Mucosa of rectum (tissue), 2 donors: ENCODE results near the gene ZNF648.

Experiments used
- H3K27ac ChIP-seq, 2 donors: one replicate each; pipeline ENCODE4 v1.7.0; 2013; ENCODE audit warnings: inconsistent platforms in 2 of 2, low read depth in 2 of 2, low read length in 2 of 2
- H3K27me3 ChIP-seq, 2 donors: one replicate each; pipeline ENCODE4 v1.7.0; 2013; ENCODE audit warnings: low read length in 2 of 2; ENCODE audit not compliant: control insufficient read depth in 2 of 2, insufficient read depth in 2 of 2
- H3K36me3 ChIP-seq, 2 donors: one replicate each; pipeline ENCODE4 v1.7.0; 2013; ENCODE audit warnings: low read length in 2 of 2; ENCODE audit not compliant: control insufficient read depth in 2 of 2, insufficient read depth in 2 of 2
- H3K4me1 ChIP-seq, 2 donors: one replicate each; pipeline ENCODE4 v1.7.0; 2013; ENCODE audit warnings: low read length in 2 of 2, mild to moderate bottlenecking in 1 of 2; ENCODE audit not compliant: control insufficient read depth in 2 of 2, insufficient read depth in 2 of 2
- H3K4me3 ChIP-seq, 2 donors: one replicate each; pipeline ENCODE4 v1.7.0; 2013; ENCODE audit warnings: low read length in 2 of 2
- H3K9ac ChIP-seq, 2 donors: one replicate each; pipeline ENCODE4 v1.7.0; 2013; ENCODE audit warnings: low read length in 2 of 2, low read depth in 1 of 2, mild to moderate bottlenecking in 1 of 2
- H3K9me3 ChIP-seq, 2 donors: one replicate each; pipeline ENCODE4 v1.7.0; 2013; ENCODE audit warnings: low read length in 2 of 2; ENCODE audit not compliant: control insufficient read depth in 2 of 2
- donor health status: healthy.
- donor health status: Normal muscosa, but diverticular disease.

Gene ZNF648

GRCh38 chr1:182092336-182092735 lies 30.8 kb upstream of the ZNF648 start:
- Histone ChIP-seq H3K9me3 (no peaks in the 10 kb centered on the region), H3K4me3 (no peak overlapping the region), H3K4me1 (no peaks in the 10 kb centered on the region), H3K27me3 (no peaks in the 10 kb centered on the region), H3K9ac (no peak overlapping the region), H3K27ac (no peak overlapping the region), H3K36me3 (no peaks in the 10 kb centered on the region)

- Histone ChIP-seq H3K9me3 (no peaks in the 10 kb centered on the region), H3K27ac (no peak overlapping the region), H3K27me3 (no peaks in the 10 kb centered on the region), H3K36me3 (no peaks in the 10 kb centered on the region), H3K9ac (no peak overlapping the region), H3K4me3 (no peak overlapping the region), H3K4me1 (no peaks in the 10 kb centered on the region)
Observed at GRCh38 chr1:182091083-182091482, 29.6 kb upstream of the ZNF648 start.

- Histone ChIP-seq H3K27me3 (no peaks in the 10 kb centered on the region), H3K36me3 (no peaks in the 10 kb centered on the region), H3K9ac (no peak overlapping the region), H3K4me1 (peaks cover 4 to 10% of the 10 kb centered on the region in 2 donors), H3K27ac (no peak overlapping the region), H3K9me3 (no peaks in the 10 kb centered on the region), H3K4me3 (no peak overlapping the region)
Observed at GRCh38 chr1:182087719-182088350, 26.3 kb upstream of the ZNF648 start.

- Histone ChIP-seq H3K4me1 (peaks cover 4 to 10% of the 10 kb centered on the region in 2 donors), H3K27ac (no peak overlapping the region), H3K9ac (no peak overlapping the region), H3K36me3 (no peaks in the 10 kb centered on the region), H3K4me3 (no peak overlapping the region), H3K9me3 (no peaks in the 10 kb centered on the region), H3K27me3 (no peaks in the 10 kb centered on the region)
Observed at GRCh38 chr1:182087304-182087703, 25.8 kb upstream of the ZNF648 start.

- Histone ChIP-seq H3K27ac (no peak overlapping the region), H3K27me3 (no peaks in the 10 kb centered on the region), H3K4me3 (no peak overlapping the region), H3K36me3 (no peaks in the 10 kb centered on the region), H3K9me3 (no peaks in the 10 kb centered on the region), H3K9ac (no peak overlapping the region), H3K4me1 (peaks cover 4 to 10% of the 10 kb centered on the region in 2 donors)
Observed at GRCh38 chr1:182086620-182087019, 25.1 kb upstream of the ZNF648 start.

- Histone ChIP-seq H3K36me3 (no peaks in the 10 kb centered on the region), H3K4me3 (no peak overlapping the region), H3K27me3 (no peaks in the 10 kb centered on the region), H3K4me1 (peaks cover 4 to 10% of the 10 kb centered on the region in 2 donors), H3K9ac (no peak overlapping the region), H3K9me3 (no peaks in the 10 kb centered on the region), H3K27ac (no peak overlapping the region)
Observed at GRCh38 chr1:182086136-182086535, 24.6 kb upstream of the ZNF648 start.

GRCh38 chr1:182085726-182086125 lies 24.2 kb upstream of the ZNF648 start:
- no peaks in the 10 kb centered on the region for H3K36me3 ChIP-seq
- no peak overlapping the region for H3K9ac ChIP-seq
- no peaks in the 10 kb centered on the region for H3K9me3 ChIP-seq
- no peak overlapping the region for H3K27ac ChIP-seq
- H3K27me3 ChIP-seq, result no peaks in the 10 kb centered on the region
- peaks cover 4 to 10% of the 10 kb centered on the region in 2 donors for H3K4me1 ChIP-seq
- H3K4me3 ChIP-seq, result no peak overlapping the region

GRCh38 chr1:182084487-182085316 lies 23.2 kb upstream of the ZNF648 start:
- no peak overlapping the region for H3K27ac ChIP-seq
- H3K9ac ChIP-seq, result peak overlapping the region in 1 of 2 donors; percentile 29
- H3K9me3 ChIP-seq, result no peaks in the 10 kb centered on the region

GRCh38 chr1:182083851-182084486 lies 22.5 kb upstream of the ZNF648 start:
- Histone ChIP-seq H3K4me3 (no peak overlapping the region), H3K27me3 (no peaks in the 10 kb centered on the region), H3K9ac (peak overlapping the region in 1 of 2 donors; percentile 29), H3K36me3 (no peaks in the 10 kb centered on the region), H3K27ac (peak overlapping the region in 1 of 2 donors; percentile 35), H3K4me1 (peaks cover 4 to 10% of the 10 kb centered on the region in 2 donors), H3K9me3 (no peaks in the 10 kb centered on the region)

More at GRCh38 chr1:182084487-182085316, 23.2 kb upstream of the ZNF648 start:
- Histone ChIP-seq H3K4me3 (no peak overlapping the region), H3K27me3 (no peaks in the 10 kb centered on the region), H3K36me3 (no peaks in the 10 kb centered on the region), H3K4me1 (peaks cover 4 to 10% of the 10 kb centered on the region in 2 donors)
